Activated gamma-delta T cell treated with anti-CD3 and anti-CD28 coated beads, Interleukin-2, amount 50 U/mL, for 16 hours (primary cell): ENCODE measurements around the gene MED13.
"Not testable (repeated sequence)": the region's sequence is repeated elsewhere in the genome, so short reads cannot be mapped to it uniquely, and the experiment has no call there.

Source experiments
- DNase-seq: peaks from one replicate; pipeline ENCODE4 v3.0.0-alpha.2; 2020; ENCODE audit warnings: low read depth

Gene MED13

GRCh38 chr17:62052765-62053338 lies 12.2 kb downstream of the MED13 start:
- DNase-seq: no peak

DNA sequence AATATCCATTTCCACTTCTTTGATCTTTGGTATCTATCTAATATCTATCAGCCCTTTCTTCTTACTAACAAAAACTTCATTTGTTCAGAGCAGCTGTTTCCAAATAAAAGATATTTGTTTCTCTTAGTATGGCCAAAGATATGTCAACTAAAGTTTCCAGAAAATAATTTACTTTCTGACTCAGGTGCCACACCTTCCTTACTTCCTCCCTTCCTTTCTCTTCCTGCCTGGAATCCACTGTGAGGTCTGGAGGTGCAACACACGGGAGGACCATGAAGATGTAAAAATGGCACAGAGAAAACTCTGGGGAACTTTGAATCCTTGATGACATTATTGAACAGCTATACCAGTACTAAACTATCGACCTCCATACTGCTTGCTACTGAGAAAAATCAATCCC lies 14.0 kb downstream of the MED13 start:
- DNase-seq: no peak

DNA sequence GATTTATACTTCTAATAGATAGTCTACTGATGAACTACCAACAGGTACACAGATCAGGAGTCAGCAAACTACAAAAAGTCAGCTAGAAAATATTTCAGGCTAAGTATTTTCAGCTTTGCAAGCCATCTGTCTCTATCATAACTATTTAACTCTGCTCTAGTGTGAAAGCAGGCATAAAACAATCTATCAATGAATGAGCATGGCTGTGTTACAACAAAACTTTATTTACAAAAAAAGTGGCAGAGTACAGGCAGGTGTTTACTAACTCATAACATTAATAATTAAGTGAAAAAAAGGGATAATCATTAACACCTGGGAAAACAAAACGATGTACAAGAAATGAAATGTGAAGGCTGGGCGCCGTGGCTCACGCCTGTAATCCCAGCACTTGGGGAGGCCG lies 15.8 kb downstream of the MED13 start:
- DNase-seq: no peak

DNA sequence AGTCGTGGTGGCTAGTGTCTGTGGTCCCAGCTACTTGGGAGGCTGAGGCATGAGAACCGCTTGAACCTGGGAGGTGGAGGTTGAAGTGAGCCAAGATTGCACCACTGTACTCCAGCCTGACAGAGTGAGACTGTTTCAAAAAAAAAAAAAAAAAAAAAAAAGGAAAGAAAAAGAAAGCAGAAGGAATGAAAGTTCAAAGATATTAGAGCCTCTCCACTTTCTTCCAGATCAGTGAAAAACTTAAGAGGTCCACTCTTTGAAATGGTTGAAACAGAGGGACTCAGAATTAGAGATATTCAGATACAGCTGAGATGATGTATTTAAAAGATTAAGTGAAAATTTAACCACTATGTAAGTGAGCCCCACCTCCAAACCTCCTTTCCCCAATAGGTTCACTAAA lies 16.8 kb downstream of the MED13 start:
- DNase-seq: no peak

DNA sequence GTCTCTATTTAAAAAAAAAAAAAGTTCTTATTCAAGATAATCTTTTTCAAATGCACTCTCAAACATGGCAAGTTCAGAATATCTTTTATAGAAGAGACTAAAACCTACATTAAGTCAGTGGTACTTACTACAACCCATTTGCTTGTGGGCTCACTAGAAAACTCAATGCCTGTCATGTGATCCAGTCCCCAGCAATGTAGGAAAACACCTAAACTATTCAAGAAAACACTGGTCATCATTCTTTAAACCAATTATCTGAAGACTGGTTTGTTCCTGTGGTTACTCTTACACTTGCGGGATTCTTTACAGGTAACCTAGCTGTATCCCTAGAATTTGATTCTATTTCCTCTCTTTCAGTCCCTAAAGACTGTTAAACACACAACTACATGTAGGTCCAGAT lies 19.6 kb downstream of the MED13 start:
- DNase-seq: no peak

GRCh38 chr17:62045109-62045508 lies 20.0 kb downstream of the MED13 start:
- DNase-seq: no peak

GRCh38 chr17:62043602-62044001 lies 21.5 kb downstream of the MED13 start:
- DNase-seq: no peak

DNA sequence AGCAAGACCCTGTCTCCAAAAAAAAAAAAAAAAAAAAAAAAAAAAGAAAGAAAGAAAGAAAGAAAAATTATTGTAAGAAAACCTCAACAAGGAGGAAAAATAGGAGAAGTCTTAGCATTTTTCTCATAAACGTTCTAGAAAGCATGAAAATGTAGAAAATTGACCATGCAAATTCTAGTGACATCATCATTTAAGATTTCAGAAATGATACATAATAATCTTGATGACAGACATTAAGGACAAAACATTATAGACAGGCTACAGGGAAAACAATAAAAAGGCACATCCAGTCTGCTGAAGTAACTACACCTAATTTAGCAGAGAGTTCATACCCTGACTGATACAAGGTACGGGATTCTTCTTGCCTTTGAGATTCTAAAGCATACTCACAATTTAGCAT lies 21.9 kb downstream of the MED13 start:
- DNase-seq: no peak

GRCh38 chr17:62038248-62038647 lies 26.8 kb downstream of the MED13 start:
- DNase-seq: no peak

DNA sequence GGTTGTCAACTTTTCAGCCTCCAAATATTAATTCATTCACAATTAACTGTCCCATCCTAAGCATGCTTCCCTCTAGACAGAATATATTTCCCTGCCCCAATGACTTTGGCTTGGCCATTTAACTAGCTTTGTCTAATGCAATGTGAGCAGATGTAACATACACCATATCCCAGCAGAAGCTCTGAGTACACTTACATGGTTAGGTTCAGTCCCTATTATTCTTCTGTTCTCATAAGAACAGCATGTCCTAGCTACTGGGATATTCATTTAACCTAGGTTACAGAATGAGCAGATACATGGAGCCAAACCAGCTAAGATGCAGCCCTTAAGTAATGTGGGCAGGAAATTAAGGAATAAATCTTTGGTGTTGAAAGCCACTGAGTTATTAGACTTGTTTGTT lies 31.8 kb downstream of the MED13 start:
- no peak for DNase-seq

- no peak for DNase-seq
These were observed 32.6 kb downstream of the MED13 start for GRCh38 chr17:62032480-62032879.

GRCh38 chr17:62030264-62030663 lies 34.8 kb downstream of the MED13 start:
- no peak for DNase-seq

GRCh38 chr17:62024866-62025265 lies 40.2 kb downstream of the MED13 start:
- DNase-seq: no peak

DNA sequence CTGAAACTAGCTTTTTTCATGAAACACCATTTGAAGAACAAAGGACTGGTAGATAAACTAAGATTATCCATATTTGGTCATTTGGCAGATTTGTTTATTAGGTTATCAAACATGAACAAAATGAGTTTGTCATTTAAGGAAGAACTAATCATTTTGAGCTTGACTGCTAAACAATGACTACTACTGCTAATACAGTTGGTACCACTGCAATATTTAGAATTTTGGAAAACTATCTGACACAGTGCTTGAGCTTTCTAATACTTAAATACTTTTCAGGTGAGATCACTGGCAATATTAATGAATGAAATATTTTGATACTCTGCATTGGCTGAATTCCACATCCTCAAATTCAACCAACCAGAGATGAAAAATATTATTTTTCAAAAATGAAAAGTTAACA lies 47.2 kb downstream of the MED13 start:
- no peak for DNase-seq

- DNase-seq: no peak
These were observed 47.6 kb downstream of the MED13 start for GRCh38 chr17:62017496-62017895.

GRCh38 chr17:62014526-62014925 lies 50.6 kb downstream of the MED13 start:
- DNase-seq: no peak

- DNase-seq: no peak
These were observed 55.9 kb downstream of the MED13 start for GRCh38 chr17:62009220-62009619.

GRCh38 chr17:62008294-62008693 lies 56.8 kb downstream of the MED13 start:
- DNase-seq: no peak

DNA sequence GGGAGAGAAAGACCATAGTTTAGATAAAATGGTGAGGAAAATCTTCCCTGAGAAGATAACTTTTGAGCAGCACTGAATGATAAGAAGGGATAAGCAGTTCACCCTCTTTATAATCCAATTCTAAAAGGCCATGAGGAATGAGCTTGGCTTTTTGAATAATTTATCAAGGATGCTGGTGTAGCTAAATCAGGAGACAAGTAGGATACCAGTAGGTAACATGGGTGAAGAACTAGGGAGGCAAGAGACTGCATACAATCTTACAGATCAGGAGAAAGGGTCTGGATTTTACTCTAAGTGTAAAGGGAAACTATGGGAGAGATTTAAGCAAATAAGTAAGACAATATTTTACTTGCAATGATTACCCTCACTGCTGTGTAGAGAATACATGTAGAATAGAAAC lies 60.7 kb downstream of the MED13 start:
- no peak for DNase-seq

DNA sequence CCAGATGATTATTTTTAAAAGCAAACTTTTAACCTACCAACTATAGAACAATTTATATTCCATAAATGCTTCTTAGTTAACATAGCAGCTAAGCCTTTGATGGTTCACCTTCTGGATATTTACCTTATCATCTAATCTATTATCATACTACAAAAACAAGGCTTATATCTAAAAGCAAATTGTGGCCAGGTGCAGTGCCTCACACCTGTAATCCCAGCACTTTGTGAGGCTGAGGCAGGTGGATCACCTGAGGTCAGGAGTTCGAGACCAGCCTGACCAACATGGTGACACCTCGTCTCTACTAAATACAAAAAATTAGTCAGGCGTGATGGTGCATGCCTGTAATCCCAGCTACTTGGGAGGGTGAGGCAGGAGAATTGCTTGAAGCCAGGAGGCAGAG lies 61.9 kb downstream of the MED13 start:
- DNase-seq: not testable (repeated sequence)

DNA sequence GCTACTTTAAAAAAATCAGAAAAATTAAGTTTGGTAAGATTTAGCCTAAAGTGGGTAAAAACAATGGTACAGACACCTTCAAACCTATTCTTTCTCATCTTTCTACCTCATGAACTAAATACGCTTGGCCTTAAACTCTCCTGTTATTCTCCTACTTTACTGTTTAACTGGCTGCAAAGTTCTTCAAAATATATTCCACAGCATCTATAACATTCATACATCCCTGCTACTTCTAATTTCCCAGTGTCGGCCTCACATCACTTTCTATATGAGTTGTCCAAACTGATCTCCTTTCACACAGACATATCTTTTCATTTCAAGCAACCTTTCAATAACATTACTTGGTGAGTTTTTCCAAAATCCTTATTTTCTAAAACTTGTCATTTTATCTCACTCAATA lies 64.0 kb downstream of the MED13 start:
- DNase-seq: no peak

- no peak for DNase-seq
These were observed 64.9 kb downstream of the MED13 start for GRCh38 chr17:62000186-62000585.

- DNase-seq: not testable (repeated sequence)
These were observed 66.5 kb downstream of the MED13 start for GRCh38 chr17:61998534-61998933.

DNA sequence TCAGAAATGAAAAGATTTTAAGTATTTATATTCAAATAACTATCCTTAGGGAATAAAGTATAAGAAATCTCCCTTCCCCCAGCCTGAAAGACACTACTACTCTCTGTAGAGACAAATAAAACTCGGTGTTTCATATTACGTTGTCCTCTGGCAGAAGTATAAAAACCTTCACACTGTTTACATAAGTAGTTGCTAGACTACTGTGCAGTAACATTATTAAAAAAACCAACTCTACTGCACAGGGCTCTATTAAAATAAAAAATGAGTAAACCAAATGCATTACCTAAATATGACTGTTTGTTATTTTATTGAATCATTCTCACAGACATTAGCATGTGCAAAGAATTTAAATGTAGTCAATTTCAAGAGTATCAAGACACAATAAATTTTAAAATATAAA lies 67.4 kb downstream of the MED13 start:
- DNase-seq: no peak
